ENCODE measurements around the gene ZFP62. TPM values are rescaled to one million over a fixed set of nuclear protein-coding genes. Genes with fewer than 3 reads are reported as not detected.

Gene ZFP62
- total and polyA plus RNA-seq, 2 of the 8 experiments (the other 6 are each of a cell fraction or from before 2014, with no cell fraction given): 9.3 to 38.5 TPM

- Histone ChIP-seq H4K5ac (ENCODE audit: insufficient read length, low read depth, low read length) (no peak overlapping the region), H3K4me1 (replicated peaks in 1 of 4; ENCODE audit: control insufficient read depth in 3 of 4, insufficient read depth in 4 of 4, low read length in 3 of 4) (peaks cover 0 to 7% (median 2%) of the 10 kb centered on the region in 4 experiments; a peak in 1 of 7 replicates), H4K91ac (replicated peaks; ENCODE audit: insufficient read length, low read length) (no peak overlapping the region), H3K27ac (ENCODE audit: low read depth, low read length) (no peak overlapping the region), H3K79me2 (ENCODE audit: control insufficient read depth in 1 of 2, insufficient read depth in 2 of 2, low read length in 2 of 2) (no peaks in the 10 kb centered on the region), H3K4me2 (ENCODE audit: insufficient read depth in 1 of 2, low read depth in 2 of 2, low read length in 2 of 2) (peak overlapping the region; percentile 2 to 28; a peak in 2 of 4 replicates), H3K14ac (ENCODE audit: insufficient read length) (no peak overlapping the region), H3K27me3 (replicated peaks in 1 of 4; ENCODE audit: control insufficient read depth in 3 of 4, extremely low read depth in 1 of 4, insufficient read depth in 3 of 4, low read length in 3 of 4) (no peaks in the 10 kb centered on the region), H2BK15ac (ENCODE audit: low read length) (no peak overlapping the region), H3K18ac (ENCODE audit: extremely low read depth, low read length) (no peak overlapping the region), H3K79me1 (ENCODE audit: low read depth, low read length) (no peaks in the 10 kb centered on the region), H3K36me3 (ENCODE audit: control insufficient read depth in 2 of 4, insufficient read depth in 4 of 4, low read length in 3 of 4) (peaks cover 3 to 40% (median 12%) of the 10 kb centered on the region in 4 experiments; a peak in 7 of 8 replicates), H2BK5ac (ENCODE audit: low read depth, low read length) (no peak overlapping the region), H4K8ac (ENCODE audit: extremely low read depth, insufficient read depth, low read length) (no peak overlapping the region), H3K4ac (replicated peaks; ENCODE audit: insufficient read length, low read depth, low read length) (no peak overlapping the region), H2AFZ (ENCODE audit: low read length) (no peak overlapping the region), H2BK120ac (replicated peaks; ENCODE audit: low read depth, low read length) (no peak overlapping the region), H3K23ac (ENCODE audit: insufficient read length) (no peak overlapping the region), H4K20me1 (replicated peaks in 1 of 2; ENCODE audit: control insufficient read depth in 1 of 2, insufficient read depth in 2 of 2, low read length in 2 of 2) (peaks cover 0 to 3% of the 10 kb centered on the region in 2 experiments), H3K56ac (replicated peaks; ENCODE audit: insufficient read length, low read depth, low read length) (no peak overlapping the region), H3K9ac (replicated peaks in 1 of 4; ENCODE audit: extremely low read depth in 1 of 4, low read depth in 3 of 4, low read length in 3 of 4) (no peak overlapping the region), H3K23me2 (ENCODE audit: low read depth, low read length) (no peaks in the 10 kb centered on the region), H2BK12ac (ENCODE audit: low read depth, low read length) (no peak overlapping the region), H3K9me3 (ENCODE audit: insufficient read depth in 2 of 2, low read depth in 1 of 2, low read length in 1 of 2) (peaks cover 43 to 45% of the 10 kb centered on the region in 2 experiments), H2BK20ac (ENCODE audit: low read length) (no peak overlapping the region), H2AK5ac (ENCODE audit: low read depth, low read length) (no peak overlapping the region), H3K4me3 (ENCODE audit: extremely low read depth in 1 of 4, insufficient read depth in 2 of 4, low read depth in 3 of 4, low read length in 4 of 4) (no peak overlapping the region)
- DNase-seq (ENCODE audit: low read depth in 1 of 2, low spot score in 2 of 2) (no peak), FAIRE-seq (no peak)
- ChIA-PET CTCF (ENCODE audit: partially characterized antibody) (no interaction called here), POLR2A (ENCODE audit: partially characterized antibody) (no interaction called here)
- TF ChIP-seq PHF8 (conservative IDR thresholded peaks at IDR 0.05; ENCODE audit: low read depth, low read length): no peak
- TF ChIP-seq E2F6 (IDR thresholded peaks at IDR 0.05): peak; percentile 69
- peak; percentile 72 for TF ChIP-seq MAX (IDR thresholded peaks at IDR 0.05)
- peak; percentile 22 for TF ChIP-seq NANOG (IDR thresholded peaks at IDR 0.05; ENCODE audit: insufficient read depth, low read depth, low read length, poor library complexity, severe bottlenecking)
- no peak for TF ChIP-seq SIRT6 (IDR thresholded peaks at IDR 0.05; ENCODE audit: low read length)
- WGBS, 2 experiments (ENCODE audit: extremely low coverage in 1 of 2, insufficient coverage in 1 of 2, insufficient read length in 1 of 2, insufficient replicate concordance in 2 of 2, low coverage in 1 of 2, low lambda C conversion rate in 2 of 2, missing lambda C conversion rate in 1 of 2): 31% methylated on average over 3 of the region's 3 CpGs; no CpG with 5 or more reads in 1 of the 2 experiments
These were observed 16.6 kb downstream of the ZFP62 start for GRCh38 chr5:180844432-180844831.

All from H1 (cell line).